ENCODE results near the gene ZNF853. TPM values are rescaled to one million over a fixed set of nuclear protein-coding genes. Genes with fewer than 3 reads are reported as not detected.

ZNF853 gene
- total and polyA plus RNA-seq, 2 donors (not counting 3 experiments of a cell fraction or from before 2014, with no cell fraction given) = 0.47 to 0.58 TPM

- dilution Hi-C loops (cut with MboI; ENCODE audit: extremely low pct_ligation_motif_present, low sequenced_read_pairs) (no loop called here), intact Hi-C loops (cut with micrococcal nuclease) (no loop called here)
- Histone ChIP-seq H3K9ac (replicated peaks; ENCODE audit: extremely low read depth, insufficient read depth, low read length) (no peak overlapping the region), H3K27me3 (ENCODE audit: control insufficient read depth in 2 of 2, insufficient read depth in 2 of 2, low read length in 2 of 2) (no peaks in the 10 kb centered on the region), H4K20me1 (replicated peaks; ENCODE audit: control insufficient read depth, extremely low read depth, insufficient read depth, low read length) (no peaks in the 10 kb centered on the region), H3K4me1 (ENCODE audit: control insufficient read depth, extremely low read depth, insufficient read depth, low read length) (no peaks in the 10 kb centered on the region), H3K9me3 (replicated peaks; ENCODE audit: control insufficient read depth, insufficient read depth, low read length) (no peaks in the 10 kb centered on the region), H3K9me1 (replicated peaks; ENCODE audit: control insufficient read depth, extremely low read depth, insufficient read depth, low read length) (no peaks in the 10 kb centered on the region), H3K27ac (ENCODE audit: insufficient read depth, low read depth, low read length) (no peak overlapping the region), H3K4me3 (replicated peaks in 1 of 3; ENCODE audit: insufficient read depth in 1 of 3, low read depth in 1 of 3, low read length in 3 of 3) (no peak overlapping the region), H3K36me3 (ENCODE audit: control insufficient read depth in 2 of 2, extremely low read depth in 1 of 2, insufficient read depth in 2 of 2, low read length in 2 of 2) (peaks cover 8 to 42% of the 10 kb centered on the region in 2 experiments), H3K79me2 (ENCODE audit: control insufficient read depth, insufficient read depth, low read length) (no peaks in the 10 kb centered on the region), H3K4me2 (ENCODE audit: insufficient read depth, low read length) (no peak overlapping the region), H2AFZ (ENCODE audit: low read depth, low read length) (no peak overlapping the region)
- FAIRE-seq = no peak
- ChIA-PET CTCF (no interaction called here), POLR2A (no interaction called here)
- TF ChIP-seq FOS (IDR thresholded peaks at IDR 0.05; ENCODE audit: borderline replicate concordance, insufficient read depth, low read length) = no peak
- no peak for TF ChIP-seq CTCF (IDR thresholded peaks at IDR 0.05; ENCODE audit: extremely low read depth in 1 of 2, insufficient read depth in 1 of 2, low read depth in 1 of 2, low read length in 2 of 2)
- no peak for TF ChIP-seq MYC (IDR thresholded peaks at IDR 0.05; ENCODE audit: low read depth, low read length)
- no peak for TF ChIP-seq EZH2 (IDR thresholded peaks at IDR 0.05; ENCODE audit: borderline replicate concordance, low read depth, low read length, severe bottlenecking)
- no peak for TF ChIP-seq JUN (IDR thresholded peaks at IDR 0.05; ENCODE audit: borderline replicate concordance, insufficient read depth, insufficient read length, low read depth)
- no peak for DNase-seq (ENCODE audit: low read depth, low spot score)
- no TSS peak for BruUV-seq (replicated peaks)
These were observed 31.1 kb downstream of the ZNF853 start for GRCh38 chr7:6646465-6646864.

GRCh38 chr7:6647080-6647479 lies 31.7 kb downstream of the ZNF853 start:
- POLR2A ChIA-PET = no interaction called here
- peaks cover 8 to 38% of the 10 kb centered on the region in 2 experiments for H3K36me3 ChIP-seq (ENCODE audit: control insufficient read depth in 2 of 2, extremely low read depth in 1 of 2, insufficient read depth in 2 of 2, low read length in 2 of 2)

More at GRCh38 chr7:6647080-6647479, 31.7 kb downstream of the ZNF853 start:
- Histone ChIP-seq H4K20me1 (replicated peaks; ENCODE audit: control insufficient read depth, extremely low read depth, insufficient read depth, low read length) (no peaks in the 10 kb centered on the region), H2AFZ (ENCODE audit: low read depth, low read length) (no peak overlapping the region), H3K27ac (ENCODE audit: insufficient read depth, low read depth, low read length) (no peak overlapping the region), H3K79me2 (ENCODE audit: control insufficient read depth, insufficient read depth, low read length) (no peaks in the 10 kb centered on the region), H3K4me2 (ENCODE audit: insufficient read depth, low read length) (no peak overlapping the region), H3K4me1 (ENCODE audit: control insufficient read depth, extremely low read depth, insufficient read depth, low read length) (no peaks in the 10 kb centered on the region), H3K9ac (replicated peaks; ENCODE audit: extremely low read depth, insufficient read depth, low read length) (no peak overlapping the region), H3K9me1 (replicated peaks; ENCODE audit: control insufficient read depth, extremely low read depth, insufficient read depth, low read length) (no peaks in the 10 kb centered on the region), H3K9me3 (replicated peaks; ENCODE audit: control insufficient read depth, insufficient read depth, low read length) (no peaks in the 10 kb centered on the region), H3K4me3 (replicated peaks in 1 of 3; ENCODE audit: insufficient read depth in 1 of 3, low read depth in 1 of 3, low read length in 3 of 3) (no peak overlapping the region), H3K27me3 (ENCODE audit: control insufficient read depth in 2 of 2, insufficient read depth in 2 of 2, low read length in 2 of 2) (no peaks in the 10 kb centered on the region)
- no peak for FAIRE-seq
- TF ChIP-seq JUN (IDR thresholded peaks at IDR 0.05; ENCODE audit: borderline replicate concordance, insufficient read depth, insufficient read length, low read depth) = no peak
- dilution Hi-C loops (cut with MboI; ENCODE audit: extremely low pct_ligation_motif_present, low sequenced_read_pairs) (no loop called here), intact Hi-C loops (cut with micrococcal nuclease) (no loop called here)
- no TSS peak for BruUV-seq (replicated peaks)
- CTCF ChIA-PET = no interaction called here
- DNase-seq (ENCODE audit: low read depth, low spot score) = no peak
